HFFc6 (cell line): ENCODE results near the gene ACTMAP. TPM values are rescaled to one million over a fixed set of nuclear protein-coding genes. Genes with fewer than 3 reads are reported as not detected.

Source experiments
- DNase-seq: peaks from one replicate; pipeline ENCODE4 v3.0.0-alpha.2; 2018
- H3K27ac Mint-ChIP-seq: 2 replicates; pipeline ENCODE4 v1.8.0; 2020; ENCODE audit warnings: mild to moderate bottlenecking, mixed read lengths
- H3K27me3 Mint-ChIP-seq: 2 replicates; pipeline ENCODE4 v1.8.0; 2021; ENCODE audit warnings: mild to moderate bottlenecking, moderate library complexity, mixed read lengths; ENCODE audit not compliant: insufficient read depth
- H3K36me3 Mint-ChIP-seq: 2 replicates; pipeline ENCODE4 v1.8.0; 2021; ENCODE audit warnings: low read depth, mixed read lengths
- H3K4me1 Mint-ChIP-seq: 2 replicates; pipeline ENCODE4 v1.8.0; 2020; ENCODE audit warnings: low read depth, mixed read lengths
- H3K4me3 Mint-ChIP-seq: 2 replicates; pipeline ENCODE4 v1.8.0; 2020; ENCODE audit warnings: mild to moderate bottlenecking, moderate library complexity, mixed read lengths
- H3K9me3 Mint-ChIP-seq: 2 replicates; pipeline ENCODE4 v1.8.0; 2020; ENCODE audit warnings: mild to moderate bottlenecking, mixed read lengths
- total RNA-seq, 6 experiments: library from RNA; stranded (reverse); fragmentation: NEBNext Ultra II Directional; extraction: Animal tissue kit (Norgen Biotek cat#: 25700); gene quantifications; 2 replicates in 1 of 6; 3 replicates in 5 of 6; pipeline ENCODE4 v1.2.3, GENCODE V29; 2021
- TF ChIP-seq, protein P1 (sequence below): fragments of 200-600 bp; sonication (generic); IDR thresholded peaks from 2 replicates; pipeline ENCODE4 v1.5.0; 2021; ENCODE audit warnings: antibody characterized with exemption, mild to moderate bottlenecking

The ACTMAP gene
- total RNA-seq, 6 experiments from 2014 or later, result 6.7 to 8.5 (median 7.5) TPM

DNA sequence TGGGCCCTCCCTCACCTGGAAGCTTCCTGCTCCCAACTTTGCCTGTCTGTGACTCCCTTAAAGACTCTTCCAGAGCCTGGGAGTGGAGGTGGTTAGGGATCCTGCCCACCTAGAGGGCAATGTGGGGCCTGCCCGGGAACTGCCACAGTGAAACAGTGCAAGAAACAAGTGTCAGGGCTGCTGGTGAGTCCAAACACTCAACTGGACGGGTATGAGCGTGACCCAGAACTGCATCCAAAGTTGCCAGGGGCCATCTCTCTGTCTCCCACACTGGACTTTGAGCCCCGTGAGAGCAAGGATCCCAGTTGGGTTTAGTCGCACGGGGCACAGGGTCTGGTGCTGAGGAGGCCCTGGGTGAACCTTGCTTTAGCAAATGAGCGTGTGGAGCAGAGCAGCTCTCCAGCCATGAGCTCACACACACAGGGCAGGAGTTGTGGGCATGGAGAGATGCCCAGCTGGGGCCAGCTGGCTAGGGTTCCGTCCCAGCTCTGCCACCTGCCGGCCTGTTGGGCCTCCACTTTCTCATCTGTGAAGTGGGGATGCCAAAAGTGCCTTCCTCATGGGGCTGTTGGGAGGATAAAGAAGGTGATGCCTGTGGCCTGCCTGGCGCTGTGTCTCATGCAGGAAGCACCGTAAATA, 57.0 kb downstream of the ACTMAP start:
- Mint-ChIP-seq H3K4me1 (peaks cover 5% of the 10 kb centered on the region; the same call in 1 of the 2 replicates), H3K9me3 (no peaks in the 10 kb centered on the region), H3K36me3 (no peaks in the 10 kb centered on the region; the same call in 1 of the 2 replicates), H3K27me3 (peaks cover 3% of the 10 kb centered on the region; the same call in 1 of the 2 replicates), H3K4me3 (no peak overlapping the region), H3K27ac (no peak overlapping the region)
- DNase-seq, result no peak
- TF ChIP-seq, protein P1, sequence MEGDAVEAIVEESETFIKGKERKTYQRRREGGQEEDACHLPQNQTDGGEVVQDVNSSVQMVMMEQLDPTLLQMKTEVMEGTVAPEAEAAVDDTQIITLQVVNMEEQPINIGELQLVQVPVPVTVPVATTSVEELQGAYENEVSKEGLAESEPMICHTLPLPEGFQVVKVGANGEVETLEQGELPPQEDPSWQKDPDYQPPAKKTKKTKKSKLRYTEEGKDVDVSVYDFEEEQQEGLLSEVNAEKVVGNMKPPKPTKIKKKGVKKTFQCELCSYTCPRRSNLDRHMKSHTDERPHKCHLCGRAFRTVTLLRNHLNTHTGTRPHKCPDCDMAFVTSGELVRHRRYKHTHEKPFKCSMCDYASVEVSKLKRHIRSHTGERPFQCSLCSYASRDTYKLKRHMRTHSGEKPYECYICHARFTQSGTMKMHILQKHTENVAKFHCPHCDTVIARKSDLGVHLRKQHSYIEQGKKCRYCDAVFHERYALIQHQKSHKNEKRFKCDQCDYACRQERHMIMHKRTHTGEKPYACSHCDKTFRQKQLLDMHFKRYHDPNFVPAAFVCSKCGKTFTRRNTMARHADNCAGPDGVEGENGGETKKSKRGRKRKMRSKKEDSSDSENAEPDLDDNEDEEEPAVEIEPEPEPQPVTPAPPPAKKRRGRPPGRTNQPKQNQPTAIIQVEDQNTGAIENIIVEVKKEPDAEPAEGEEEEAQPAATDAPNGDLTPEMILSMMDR, result no peak

DNA sequence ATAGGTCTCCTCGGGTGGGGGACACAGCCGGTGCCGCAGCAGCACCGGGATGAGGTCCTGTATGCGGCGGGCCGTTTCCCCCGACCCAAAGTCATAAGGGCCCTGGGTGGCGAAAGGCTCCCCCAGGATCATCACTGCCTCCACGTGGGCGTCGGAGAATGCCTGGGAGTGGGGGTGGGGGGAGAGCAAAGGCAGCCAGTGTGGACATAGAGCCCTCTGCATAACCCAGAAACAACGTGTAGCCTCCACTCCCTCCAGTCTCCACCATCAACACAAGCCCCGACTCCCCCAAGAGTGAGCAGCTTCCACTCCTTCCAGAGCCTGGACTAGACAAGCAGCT, 58.1 kb downstream of the ACTMAP start:
- Mint-ChIP-seq H3K4me1 (peaks cover 5% of the 10 kb centered on the region; the same call in 1 of the 2 replicates), H3K36me3 (no peaks in the 10 kb centered on the region; the same call in 1 of the 2 replicates), H3K27ac (no peak overlapping the region), H3K27me3 (peaks cover 3% of the 10 kb centered on the region; the same call in 1 of the 2 replicates), H3K4me3 (no peak overlapping the region), H3K9me3 (no peaks in the 10 kb centered on the region)
- TF ChIP-seq, protein P1, result no peak
- DNase-seq, result no peak

DNA sequence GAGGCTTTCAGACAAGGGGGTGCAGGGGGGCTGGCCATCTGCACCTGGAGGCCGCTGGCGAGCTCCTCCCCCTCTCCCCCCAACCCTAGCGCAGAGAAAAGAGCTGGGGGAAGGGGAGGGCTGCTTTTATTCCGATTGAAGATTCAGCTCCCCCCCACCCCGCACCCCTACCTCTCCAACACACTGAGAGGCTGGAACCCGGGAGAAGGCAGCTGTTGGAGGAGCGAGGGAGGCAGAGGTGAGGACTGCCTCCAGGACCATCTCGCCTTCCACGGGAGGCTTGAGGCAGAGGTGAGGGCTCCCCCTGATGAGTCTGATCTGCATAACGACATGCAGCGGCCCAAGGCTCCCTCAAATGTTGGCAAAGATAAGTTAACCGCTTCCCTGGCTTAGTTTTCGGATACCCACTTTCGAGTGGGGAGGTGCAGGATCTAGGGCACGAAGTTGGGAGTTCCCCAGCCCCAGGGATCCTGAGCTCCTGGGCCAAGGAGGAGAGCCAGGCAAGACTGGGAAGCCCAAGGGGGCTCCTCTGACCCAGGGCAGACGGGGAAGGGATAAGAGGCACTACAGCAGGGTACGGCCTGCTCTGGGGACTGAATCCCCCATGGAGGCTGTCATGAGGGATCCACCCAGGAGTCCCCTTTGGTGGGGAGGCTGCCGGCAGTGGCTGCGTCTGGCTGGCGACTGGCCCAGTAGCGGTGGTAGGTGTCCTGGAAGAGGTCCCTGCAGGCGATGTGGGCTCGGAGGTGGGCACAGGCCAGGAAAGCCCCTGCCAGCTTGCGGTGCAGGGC, 58.7 kb downstream of the ACTMAP start:
- H3K36me3 Mint-ChIP-seq, result peaks cover under 1% of the 10 kb centered on the region
- H3K4me3 Mint-ChIP-seq, result peak overlapping the region; percentile 88; the same call in 1 of the 2 replicates
- no peak for DNase-seq
- peaks cover 5% of the 10 kb centered on the region; the same call in 1 of the 2 replicates for H3K4me1 Mint-ChIP-seq
- no peaks in the 10 kb centered on the region for H3K9me3 Mint-ChIP-seq
- H3K27me3 Mint-ChIP-seq, result peaks cover 3% of the 10 kb centered on the region; the same call in 1 of the 2 replicates
- H3K27ac Mint-ChIP-seq, result peak overlapping the region; percentile 97
- TF ChIP-seq, protein P1, result no peak

Other genes with a start within 250 kb of the ACTMAP start
- 10 to 100 TPM; 58.5 to 95.2 (median 83.0) TPM for gene SHKBP1, start 173.6 kb downstream of the ACTMAP start, total RNA-seq
- gene LTBP4, start 149.1 kb downstream of the ACTMAP start, total RNA-seq, result 10 to 100 TPM; 36.6 to 54.9 (median 51.4) TPM
- 10 to 100 TPM; 49.1 to 58.3 (median 53.6) TPM for gene NUMBL, start 59.8 kb downstream of the ACTMAP start, total RNA-seq
- gene COQ8B, start 33.6 kb downstream of the ACTMAP start, total RNA-seq, result 10 to 100 TPM; 19.8 to 28.6 (median 23.6) TPM
- 10 to 100 TPM in 4 of 6 experiments, 1 to 10 TPM in 2; 9.2 to 14.9 (median 10.5) TPM for gene ITPKC, start 33.4 kb downstream of the ACTMAP start, total RNA-seq
- 100 to 1,000 TPM in 4 of 6 experiments, 10 to 100 TPM in 2; 87.8 to 120 (median 104) TPM for gene SNRPA, start 726 bp upstream of the ACTMAP start, total RNA-seq
- gene MIA, start 25.0 kb upstream of the ACTMAP start, total RNA-seq, result not detected
- gene RAB4B, start 27.8 kb upstream of the ACTMAP start, total RNA-seq, result 10 to 100 TPM; 20.4 to 26.4 (median 22.0) TPM
- gene EGLN2, start 48.7 kb upstream of the ACTMAP start, total RNA-seq, result 10 to 100 TPM; 56.0 to 72.0 (median 60.1) TPM
- gene CYP2A6, start 100.0 kb upstream of the ACTMAP start, total RNA-seq, result not detected
- not detected for gene CYP2A7, start 131.8 kb upstream of the ACTMAP start, total RNA-seq
- gene CYP2B6, start 240.8 kb upstream of the ACTMAP start, total RNA-seq, result not detected